Kidney (tissue), 14 donors: Measurements from ENCODE around the gene AMFR. TPM values are rescaled to one million over a fixed set of nuclear protein-coding genes. Genes with fewer than 3 reads are reported as not detected.

Experiments used
- DNase-seq, 5 donors: peaks; one replicate each; pipeline ENCODE4 v3.0.0-alpha.2; 2013 to 2020
- FAIRE-seq: peaks from 2 replicates; lab custom pipeline; 2012; peaks lifted over from hg19 to GRCh38; lab: Jason Lieb, UNC
- H3K27ac ChIP-seq, 2 donors: one replicate each; pipeline ENCODE4 v1.7.0; 2013; ENCODE audit warnings: low read depth in 2 of 2, low read length in 2 of 2, inconsistent platforms in 1 of 2
- H3K27me3 ChIP-seq: one replicate; pipeline ENCODE4 v1.7.1; 2013; ENCODE audit warnings: low read length, inconsistent platforms; ENCODE audit not compliant: control insufficient read depth, insufficient read depth
- H3K36me3 ChIP-seq, 3 donors: one replicate each; pipeline versions ENCODE4 v1.7.0 to v1.7.1; 2013; ENCODE audit warnings: low read length in 3 of 3, control low read depth in 1 of 3, inconsistent platforms in 1 of 3; ENCODE audit not compliant: insufficient read depth in 3 of 3, control insufficient read depth in 2 of 3
- H3K4me1 ChIP-seq, 3 donors: one replicate each; pipeline versions ENCODE4 v1.7.0 to v1.7.1; 2013; ENCODE audit warnings: low read length in 3 of 3, inconsistent platforms in 1 of 3, low read depth in 1 of 3; ENCODE audit not compliant: control insufficient read depth in 2 of 3, insufficient read depth in 2 of 3
- H3K4me3 ChIP-seq, 3 donors: one replicate each; pipeline versions ENCODE4 v1.7.0 to v1.8.1; 2013; ENCODE audit warnings: low read length in 3 of 3, control low read depth in 1 of 3, inconsistent platforms in 1 of 3
- H3K9ac ChIP-seq, 3 donors: one replicate each; pipeline versions ENCODE4 v1.7.0 to v1.7.1; 2013; ENCODE audit warnings: low read length in 3 of 3, control low read depth in 1 of 3, inconsistent platforms in 1 of 3
- H3K9me3 ChIP-seq, 3 donors: one replicate each; pipeline versions ENCODE4 v1.7.0 to v1.7.1; 2013; ENCODE audit warnings: low read length in 3 of 3, control low read depth in 1 of 3, inconsistent platforms in 1 of 3; ENCODE audit not compliant: control insufficient read depth in 2 of 3, insufficient read depth in 1 of 3
- CTCF ChIP-seq: IDR thresholded peaks from 3 replicates; pipeline ENCODE4 v1.5.1; 2012; ENCODE audit warnings: mild to moderate bottlenecking, moderate library complexity, borderline replicate concordance; ENCODE audit not compliant: insufficient read depth; ENCODE audit errors: extremely low read depth
- intact Hi-C: fragments of 100-400 bp; cut with DNase I; formaldehyde crosslinking; loops from one replicate; pipeline ENCODE4 v1.11.1; 2022
- polyA plus RNA-seq: library from polyadenylated mRNA; stranded (reverse); fragments of 350-450 nt; fragmentation: Illumina TruSeq; extraction: RNeasy Lipid Tissue Mini Kit (QIAGEN cat#74804); gene quantifications from one replicate; pipeline ENCODE4 v1.2.3, GENCODE V29; 2014; ENCODE audit warnings: low read depth, low replicate concordance; ENCODE audit not compliant: insufficient read depth
- total RNA-seq: library from RNA; stranded (reverse); fragmentation: NEBNext Ultra II Directional; extraction: Animal tissue kit (Norgen Biotek cat#: 25700); gene quantifications from one replicate; pipeline ENCODE4 v1.2.1, GENCODE V29; 2021
- donor health status: control.
- donor health status: control.
- donor health status: control.
- donor health status: control.
- donor health status: control.
- donor health status: DM: yes; HTN: yes; CAD: no.
- donor health status: Normal renal cell carcinoma (clear cell type).

AMFR gene
- total and polyA plus RNA-seq, 2 donors from 2014 or later: 143 to 163 TPM

DNA sequence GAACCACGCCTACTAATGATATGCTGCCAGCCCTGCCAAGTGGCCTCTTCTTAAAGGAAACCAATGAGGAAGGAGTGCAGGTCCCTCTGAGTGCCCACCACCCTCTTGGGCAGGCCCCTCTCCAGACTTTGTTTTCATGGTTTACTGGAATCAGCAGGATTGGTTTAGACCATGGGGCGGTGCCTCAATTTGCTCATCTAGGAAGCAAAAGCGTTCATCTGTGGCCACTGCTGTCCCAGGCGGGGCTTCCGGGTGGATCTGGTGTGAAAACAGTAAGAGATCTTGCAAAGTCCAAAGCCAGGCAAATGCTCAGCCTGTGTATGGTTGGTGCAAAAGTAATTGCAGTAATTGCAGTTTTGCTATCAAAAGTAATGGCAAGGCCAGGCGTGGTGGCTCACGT, 71.3 kb downstream of the AMFR start:
- H3K4me1 ChIP-seq: peaks cover 0 to 8% (median 5%) of the 10 kb centered on the region in 3 donors
- no peak overlapping the region for H3K9ac ChIP-seq
- H3K27ac ChIP-seq: no peak overlapping the region
- intact Hi-C loops: no loop called here
- no peak for TF ChIP-seq CTCF
- DNase-seq (peak in 2 of 5 donors; percentile 31 to 53), FAIRE-seq (no peak)
- H3K4me3 ChIP-seq: no peak overlapping the region
- no peaks in the 10 kb centered on the region for H3K36me3 ChIP-seq
- H3K9me3 ChIP-seq: no peaks in the 10 kb centered on the region
- no peaks in the 10 kb centered on the region for H3K27me3 ChIP-seq

- intact Hi-C loops: no loop called here
- H3K4me3 ChIP-seq: no peak overlapping the region
- DNase-seq (peak in 2 of 5 donors; percentile 34 to 61), FAIRE-seq (no peak)
- no peaks in the 10 kb centered on the region for H3K9me3 ChIP-seq
- no peaks in the 10 kb centered on the region for H3K36me3 ChIP-seq
- H3K27ac ChIP-seq: no peak overlapping the region
- peaks cover 0 to 8% (median 5%) of the 10 kb centered on the region in 3 donors for H3K4me1 ChIP-seq
- no peak for TF ChIP-seq CTCF
- no peaks in the 10 kb centered on the region for H3K27me3 ChIP-seq
- H3K9ac ChIP-seq: no peak overlapping the region
Measured at GRCh38 chr16:56353054-56353921, 72.1 kb downstream of the AMFR start.

- intact Hi-C loops: no loop called here
- no peak for TF ChIP-seq CTCF
Measured at GRCh38 chr16:56352351-56353053, 72.8 kb downstream of the AMFR start.

More at GRCh38 chr16:56352351-56353053, 72.8 kb downstream of the AMFR start:
- Histone ChIP-seq H3K36me3 (no peaks in the 10 kb centered on the region), H3K9me3 (no peaks in the 10 kb centered on the region), H3K9ac (no peak overlapping the region), H3K27ac (no peak overlapping the region), H3K4me1 (peaks cover 0 to 7% (median 3%) of the 10 kb centered on the region in 3 donors), H3K27me3 (no peaks in the 10 kb centered on the region), H3K4me3 (no peak overlapping the region)
- DNase-seq (peak in 2 of 5 donors; percentile 38 to 61), FAIRE-seq (no peak)
